Activated CD8-positive, alpha-beta memory T cell treated with anti-CD3 and anti-CD28 coated beads for 4 hours (primary cell): ENCODE measurements around the gene KIF17.

Experiments
- DNase-seq, 2 donors: peaks; one replicate each; pipeline ENCODE4 v3.0.0-alpha.2; 2020; ENCODE audit warnings: low read depth in 2 of 2

Gene KIF17

DNA sequence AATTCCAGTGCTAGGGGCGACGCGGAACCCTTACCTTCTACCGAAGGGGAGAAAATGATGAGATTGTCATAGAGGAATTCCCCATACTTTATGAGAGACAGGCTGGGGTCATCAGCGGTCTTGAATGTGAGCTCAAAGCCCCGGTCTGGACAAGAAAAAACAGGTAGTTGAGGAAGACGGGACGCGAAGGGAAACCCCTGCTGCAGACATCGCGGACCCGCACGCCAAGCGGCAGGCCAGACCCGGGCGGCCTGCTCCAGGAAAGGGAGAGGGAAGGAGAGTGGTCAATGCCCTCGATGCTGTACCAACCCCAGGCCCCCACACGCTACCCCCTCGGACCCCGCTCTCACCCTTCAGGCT is 57.0 kb downstream of the KIF17 start:
- no peak for DNase-seq

DNA sequence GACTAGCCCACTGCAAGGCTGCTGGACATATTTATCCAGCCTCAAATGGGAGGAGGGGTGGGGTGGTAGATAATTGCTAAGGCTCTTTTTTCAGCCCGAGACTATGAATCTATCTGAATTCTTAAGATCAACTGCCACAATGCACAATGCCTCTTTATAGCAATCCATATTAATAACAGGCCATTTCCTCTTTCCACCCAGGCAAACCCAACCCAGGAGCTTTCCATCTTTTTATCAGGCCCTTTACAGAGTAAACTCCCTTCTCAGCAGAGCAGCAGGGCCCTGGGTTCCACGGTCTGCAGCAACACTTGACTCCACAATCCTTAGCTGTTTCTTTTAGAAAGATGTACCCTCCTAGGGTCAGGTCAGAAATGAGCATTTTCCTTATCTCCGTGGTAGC is 57.4 kb downstream of the KIF17 start:
- no peak for DNase-seq

DNA sequence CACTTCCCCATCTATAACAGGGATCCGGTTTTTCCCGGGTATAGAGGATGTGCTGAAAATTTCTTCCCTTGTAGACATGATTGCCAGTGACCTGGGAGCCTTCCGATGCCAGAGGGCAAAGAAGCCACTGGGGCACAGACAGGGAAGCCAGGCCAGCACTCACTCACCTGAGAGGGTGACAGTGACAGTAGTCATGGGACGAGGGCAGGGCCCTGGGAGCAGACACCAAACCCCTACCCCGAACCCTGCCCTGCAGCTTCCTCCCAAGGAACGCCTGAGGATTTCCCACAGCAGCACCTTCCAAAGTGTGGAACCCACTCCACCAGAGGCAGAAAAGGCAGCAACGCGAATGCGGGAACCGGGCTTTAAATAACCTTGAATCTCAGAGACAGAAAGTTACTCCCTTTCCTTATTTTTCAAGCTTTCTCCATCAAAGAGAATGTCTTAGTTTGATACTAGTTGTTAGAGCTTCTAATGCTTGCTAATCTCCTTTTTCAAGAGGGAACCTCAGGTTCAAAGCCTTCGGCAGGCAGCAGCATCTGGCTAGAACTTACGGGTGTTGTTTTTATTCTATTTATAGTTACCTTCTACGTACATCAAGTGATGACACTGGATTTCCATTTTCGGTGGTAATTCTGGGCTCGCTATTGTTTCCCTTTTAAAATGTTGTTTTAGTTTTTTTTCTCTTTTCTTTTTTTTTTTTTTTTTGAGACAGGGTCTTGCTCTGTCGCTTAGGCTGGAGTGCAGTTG is 59.5 kb downstream of the KIF17 start:
- DNase-seq, result no peak

DNA sequence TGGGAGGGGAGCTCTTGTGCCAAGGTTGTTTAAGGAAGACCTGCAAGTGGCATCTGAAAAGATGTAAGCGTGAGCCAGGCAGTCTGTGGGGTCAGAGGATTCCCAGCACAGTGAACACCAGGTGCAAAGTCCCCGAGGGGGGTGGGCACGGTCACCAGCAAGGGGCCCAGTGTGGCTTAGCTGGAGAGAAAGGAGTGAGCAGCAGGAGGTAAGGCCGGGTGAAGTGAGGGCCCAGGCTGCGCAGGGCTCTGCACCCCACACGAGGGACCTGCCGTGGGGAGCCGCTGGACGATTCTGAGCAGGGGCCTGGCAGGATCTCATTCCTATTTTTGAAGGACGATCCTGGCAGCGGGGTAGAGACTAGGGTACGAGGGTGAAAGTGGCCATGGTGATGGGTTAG is 60.8 kb downstream of the KIF17 start:
- no peak for DNase-seq

DNA sequence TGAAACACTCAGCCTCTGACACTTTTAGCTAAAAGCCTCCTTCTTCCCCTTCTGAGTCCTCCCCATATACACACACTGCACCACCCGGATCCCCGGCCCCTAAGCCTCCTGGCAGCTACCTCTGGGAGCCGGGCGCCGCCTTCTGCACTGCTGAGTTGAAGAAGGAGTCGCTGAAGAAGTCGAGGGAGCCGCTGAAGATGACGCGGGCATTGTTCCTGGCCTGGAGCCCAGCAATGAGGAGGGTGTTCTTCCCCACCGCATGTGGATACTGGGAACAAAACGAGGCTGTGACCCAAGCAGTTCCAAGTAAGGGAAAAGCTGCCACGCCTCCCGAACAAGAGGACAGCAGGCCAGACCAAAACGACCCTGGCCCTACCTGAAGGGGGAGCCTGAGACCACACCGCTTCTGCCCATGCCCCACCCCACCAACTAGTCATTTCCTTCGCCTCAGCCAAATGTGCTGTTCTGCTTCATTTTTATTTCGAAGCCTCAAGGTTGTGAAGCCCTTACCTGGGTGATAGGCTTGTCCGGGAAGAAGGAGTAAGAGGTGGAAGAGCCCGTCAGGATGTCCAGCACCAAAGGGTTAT is 63.6 kb downstream of the KIF17 start:
- no peak for DNase-seq

DNA sequence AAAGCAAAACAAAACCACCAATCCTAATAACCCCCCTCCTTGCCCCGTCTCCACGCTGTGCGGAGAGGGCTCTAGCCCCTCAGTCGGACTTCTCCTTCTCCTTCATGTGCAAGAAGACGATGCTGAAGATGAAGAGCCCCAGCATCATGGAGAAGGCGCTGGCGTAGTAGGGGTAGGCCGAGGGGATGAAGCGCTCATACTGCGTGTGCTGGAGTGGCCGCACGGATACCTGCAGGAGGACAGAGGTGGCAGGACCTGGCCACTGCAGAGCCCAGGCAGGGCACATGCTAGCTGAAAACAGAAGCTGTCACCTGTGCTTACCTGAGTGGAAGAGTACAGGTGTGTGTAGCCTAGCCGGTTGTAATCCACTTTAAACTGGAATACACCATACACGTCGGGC is 65.5 kb downstream of the KIF17 start:
- DNase-seq, result no peak

DNA sequence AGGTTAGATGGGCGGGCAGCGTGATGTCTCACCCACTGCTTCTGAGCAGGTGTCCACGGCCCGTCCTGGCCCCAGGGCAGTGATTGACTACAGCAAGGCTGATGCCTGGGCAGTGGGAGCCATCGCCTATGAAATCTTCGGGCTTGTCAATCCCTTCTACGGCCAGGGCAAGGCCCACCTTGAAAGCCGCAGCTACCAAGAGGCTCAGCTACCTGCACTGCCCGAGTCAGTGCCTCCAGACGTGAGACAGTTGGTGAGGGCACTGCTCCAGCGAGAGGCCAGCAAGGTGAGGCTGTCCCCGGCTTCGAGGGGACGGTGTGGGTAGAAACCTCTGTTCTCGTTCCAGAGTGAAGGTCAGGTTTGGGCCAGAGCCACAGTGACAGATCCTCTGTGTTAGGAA is 68.9 kb downstream of the KIF17 start:
- no peak for DNase-seq

DNA sequence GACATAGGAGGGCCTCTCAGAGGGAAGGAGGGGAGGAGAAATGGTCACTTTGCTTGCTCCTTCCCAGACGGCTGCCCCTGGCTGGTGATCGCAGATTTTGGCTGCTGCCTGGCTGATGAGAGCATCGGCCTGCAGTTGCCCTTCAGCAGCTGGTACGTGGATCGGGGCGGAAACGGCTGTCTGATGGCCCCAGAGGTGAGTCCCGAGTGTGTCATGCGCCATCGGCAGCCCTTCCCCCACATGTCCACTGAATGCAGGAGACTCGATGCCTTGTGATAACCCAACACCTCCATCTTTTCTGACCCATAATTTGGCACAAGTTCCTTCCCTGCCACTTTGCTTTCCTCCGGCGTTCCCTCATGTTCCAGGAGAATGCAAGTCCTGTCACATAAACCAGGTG is 69.4 kb downstream of the KIF17 start:
- DNase-seq, result no peak

DNA sequence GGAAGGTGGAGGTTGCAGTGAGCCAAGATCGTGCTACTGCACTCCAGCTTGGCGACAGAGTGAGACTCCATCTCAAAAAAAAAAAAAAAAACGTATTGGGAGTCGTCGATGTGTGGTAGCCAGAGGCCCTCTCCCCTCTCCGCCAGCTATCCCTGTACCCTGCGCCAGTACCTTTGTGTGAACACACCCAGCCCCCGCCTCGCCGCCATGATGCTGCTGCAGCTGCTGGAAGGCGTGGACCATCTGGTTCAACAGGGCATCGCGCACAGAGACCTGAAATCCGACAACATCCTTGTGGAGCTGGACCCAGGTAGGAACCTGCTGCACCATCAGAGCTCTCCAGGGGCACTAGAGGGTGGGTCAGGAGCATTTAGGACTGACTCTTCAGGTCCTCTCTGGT is 72.4 kb downstream of the KIF17 start:
- no peak for DNase-seq

DNA sequence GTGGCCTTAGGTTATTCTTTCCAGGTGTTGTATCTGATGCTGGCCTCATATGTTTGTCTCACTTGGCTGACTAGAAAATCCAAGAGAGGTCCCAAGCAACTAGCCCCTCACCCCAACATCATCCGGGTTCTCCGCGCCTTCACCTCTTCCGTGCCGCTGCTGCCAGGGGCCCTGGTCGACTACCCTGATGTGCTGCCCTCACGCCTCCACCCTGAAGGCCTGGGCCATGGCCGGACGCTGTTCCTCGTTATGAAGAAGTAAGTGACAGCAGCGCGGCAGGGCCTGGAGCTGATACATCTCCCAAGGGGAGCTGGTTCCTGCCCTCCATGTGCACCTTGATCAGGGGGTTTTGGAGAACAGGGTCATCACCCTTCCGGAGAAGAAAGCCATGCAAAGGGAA is 73.4 kb downstream of the KIF17 start:
- DNase-seq, result no peak

DNA sequence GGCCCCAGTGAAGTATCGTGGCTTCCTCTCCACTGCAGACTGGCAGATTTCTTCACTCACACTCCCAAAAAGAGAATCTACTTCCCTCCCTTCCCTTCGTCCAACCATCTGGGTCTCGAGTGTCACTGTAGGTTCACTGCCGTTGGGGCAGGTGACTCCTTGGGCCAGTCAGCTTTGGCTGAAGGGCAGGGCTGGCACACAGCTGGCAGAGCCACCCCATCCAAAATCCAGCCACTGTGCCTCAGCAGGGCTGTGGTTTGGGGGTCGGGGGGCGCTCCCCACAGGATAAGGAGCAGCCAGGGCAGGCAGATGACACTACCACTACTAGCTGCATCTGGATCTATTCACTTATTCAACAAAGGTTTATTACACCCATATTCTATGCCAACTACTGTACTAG is 74.7 kb downstream of the KIF17 start:
- no peak for DNase-seq

DNA sequence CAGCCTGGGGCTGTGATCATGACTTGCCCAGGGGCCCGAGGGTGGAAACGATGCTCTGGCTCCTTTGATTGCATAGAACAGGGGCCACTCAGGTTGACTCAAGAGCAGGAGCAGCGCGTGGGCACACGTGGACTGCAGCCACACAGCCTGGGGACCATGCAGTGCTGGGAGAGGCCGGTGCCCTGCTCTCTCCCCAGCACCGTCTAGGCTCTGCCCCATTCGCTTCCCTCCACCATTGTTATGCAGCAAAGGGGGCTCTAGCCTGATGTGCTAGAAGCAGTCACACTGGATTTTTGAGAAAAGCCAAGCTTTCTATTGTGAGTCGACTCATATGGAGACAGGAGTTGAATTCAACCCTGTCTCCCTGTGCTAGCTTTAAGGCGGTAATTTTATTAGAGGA is 75.8 kb downstream of the KIF17 start:
- no peak for DNase-seq

DNA sequence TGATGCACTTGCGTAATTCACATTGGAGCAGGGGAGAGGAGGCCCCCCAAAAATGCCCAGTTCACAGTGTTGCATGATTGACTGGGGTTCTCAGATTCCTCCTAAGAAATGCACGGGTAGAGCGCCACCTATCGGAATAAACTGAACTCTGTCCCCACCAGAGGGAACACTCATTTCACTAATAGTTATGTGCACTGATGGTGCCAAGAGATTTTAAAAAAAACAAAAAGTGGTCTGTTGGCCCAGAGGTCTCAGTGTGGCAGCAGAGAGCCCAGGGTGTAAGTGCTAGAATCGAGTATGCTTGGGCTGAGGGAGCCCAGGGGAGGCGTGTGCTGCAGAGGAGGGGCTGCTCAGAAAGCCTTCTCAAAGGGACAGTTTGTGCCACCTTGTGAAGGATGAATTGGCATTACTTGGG is 77.6 kb downstream of the KIF17 start:
- DNase-seq, result peak; percentile 15 to 28

DNA sequence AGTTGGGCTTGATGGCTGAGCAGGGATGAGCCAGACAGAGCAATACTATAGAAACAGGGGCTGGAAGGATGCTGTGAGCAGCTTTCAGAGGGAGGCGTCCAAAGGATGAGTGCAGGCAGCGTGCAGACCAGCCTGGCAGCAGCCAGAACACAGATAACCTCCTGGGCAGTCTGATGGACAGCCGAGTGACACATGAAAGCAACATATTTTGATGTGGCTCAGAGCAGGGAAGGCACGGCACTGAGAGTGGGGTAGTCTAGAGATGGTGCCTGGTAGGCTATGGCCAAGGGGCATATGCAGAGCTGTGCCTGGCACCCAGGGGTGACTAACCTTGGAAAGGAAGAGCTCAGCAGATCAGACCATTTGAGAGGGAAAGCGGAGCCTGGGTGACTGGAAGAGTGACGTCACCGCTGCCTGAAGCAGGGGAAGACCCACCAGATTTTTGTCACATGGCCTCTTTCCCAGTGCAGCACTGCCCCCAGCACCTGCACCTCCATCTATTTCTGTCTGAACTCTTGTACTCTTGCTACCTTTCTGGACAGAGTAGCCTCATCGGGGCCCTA is 80.9 kb downstream of the KIF17 start:
- DNase-seq, result no peak

DNA sequence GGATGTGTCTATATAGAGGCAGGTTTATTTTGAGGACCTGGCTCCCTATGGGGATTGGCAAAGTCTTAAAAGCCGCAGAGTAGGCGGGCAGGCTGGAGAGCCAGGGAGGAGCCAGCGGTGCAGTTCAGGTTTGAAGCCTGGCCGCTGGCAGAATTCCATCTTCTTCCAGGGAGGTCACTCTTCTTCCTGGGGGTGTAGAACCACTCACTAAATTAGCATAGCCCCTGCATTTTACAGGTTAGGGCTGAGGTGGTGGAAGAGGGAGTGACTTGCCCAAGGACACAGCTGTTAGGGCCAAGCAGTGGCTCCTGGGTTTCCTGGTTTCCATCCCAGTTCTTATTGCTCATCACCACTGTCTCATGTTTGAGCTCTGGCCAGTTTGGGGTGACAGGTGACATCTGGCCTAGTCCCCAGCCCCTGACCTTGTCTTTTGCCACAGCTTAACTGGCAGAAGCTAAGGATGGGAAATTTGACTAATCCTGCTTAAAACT is 83.2 kb downstream of the KIF17 start:
- no peak for DNase-seq

DNA sequence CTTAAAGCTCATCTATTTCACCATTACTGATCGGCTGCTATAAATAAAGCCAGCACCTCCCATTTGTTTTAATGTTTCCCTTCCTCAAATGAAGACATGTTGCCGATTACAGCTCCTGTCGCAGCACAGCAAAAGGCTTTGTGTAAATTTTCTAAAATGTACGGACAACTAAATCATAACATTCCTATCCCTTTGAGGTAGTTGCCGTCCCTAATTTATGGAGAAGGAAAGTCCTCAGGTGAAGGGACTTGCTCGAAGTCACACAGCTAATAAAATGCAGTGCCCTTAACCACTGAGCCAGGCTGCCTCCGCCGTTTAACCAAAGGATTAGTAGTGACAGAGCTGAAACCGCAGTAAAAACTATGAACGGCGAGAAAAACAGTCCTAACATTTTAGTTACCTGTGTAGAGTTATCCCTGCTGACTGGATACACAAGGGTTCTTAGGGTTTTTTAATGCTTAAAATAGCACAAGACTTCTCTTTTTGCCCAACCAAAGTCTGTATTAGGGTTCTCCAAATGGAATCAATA is 83.7 kb downstream of the KIF17 start:
- no peak for DNase-seq

DNA sequence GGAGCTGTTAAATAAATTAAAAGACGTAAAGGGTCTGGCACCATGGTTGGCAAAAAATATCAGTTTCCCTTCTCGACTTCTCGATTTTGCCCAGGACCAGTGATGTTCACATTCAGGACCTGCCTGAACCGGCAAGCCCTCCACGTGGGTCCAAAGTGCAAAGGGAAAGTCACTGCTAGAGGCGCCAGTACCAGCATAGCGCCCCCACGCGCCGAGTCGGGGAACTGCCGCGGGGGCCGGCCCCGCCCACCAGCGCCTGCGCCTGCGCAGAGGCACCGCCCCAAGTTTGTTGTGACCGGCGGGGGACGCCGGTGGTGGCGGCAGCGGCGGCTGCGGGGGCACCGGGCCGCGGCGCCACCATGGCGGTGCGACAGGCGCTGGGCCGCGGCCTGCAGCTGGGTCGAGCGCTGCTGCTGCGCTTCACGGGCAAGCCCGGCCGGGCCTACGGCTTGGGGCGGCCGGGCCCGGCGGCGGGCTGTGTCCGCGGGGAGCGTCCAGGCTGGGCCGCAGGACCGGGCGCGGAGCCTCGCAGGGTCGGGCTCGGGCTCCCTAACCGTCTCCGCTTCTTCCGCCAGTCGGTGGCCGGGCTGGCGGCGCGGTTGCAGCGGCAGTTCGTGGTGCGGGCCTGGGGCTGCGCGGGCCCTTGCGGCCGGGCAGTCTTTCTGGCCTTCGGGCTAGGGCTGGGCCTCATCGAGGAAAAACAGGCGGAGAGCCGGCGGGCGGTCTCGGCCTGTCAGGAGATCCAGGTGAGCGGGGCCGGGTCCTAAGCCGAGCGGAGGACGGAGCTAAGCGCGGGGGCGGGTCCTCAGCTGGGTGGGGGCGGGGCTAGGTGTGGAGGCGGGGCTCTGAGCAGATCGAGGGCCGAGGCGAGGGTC is 84.4 kb downstream of the KIF17 start, which contains the start of gene PINK1:
TSS of gene PINK1 (plus strand) at position 269 of the 875 bp plus-strand sequence. CDS start at position 360, 91 bp downstream.
- DNase-seq, result peak; percentile 64 to 70

DNA sequence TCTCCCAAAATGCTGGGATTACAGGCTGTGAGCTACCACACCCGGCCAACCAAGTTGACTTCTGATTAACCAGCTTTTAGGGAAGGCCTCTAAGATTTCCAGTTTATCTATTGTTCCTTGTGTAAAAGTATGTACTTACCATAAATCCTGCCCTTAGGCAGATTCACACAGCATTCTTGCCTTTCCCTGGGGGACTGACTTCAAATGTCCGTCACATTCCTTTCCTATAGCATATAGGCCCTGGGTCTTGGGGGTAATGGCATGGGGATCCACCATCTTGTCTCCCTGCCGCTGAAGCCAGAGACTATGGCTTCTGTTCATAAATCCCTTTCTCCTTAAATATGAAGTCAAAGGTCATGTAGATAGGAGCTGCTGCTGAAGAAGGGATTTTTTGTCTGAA is 85.4 kb downstream of the KIF17 start:
- DNase-seq, result no peak

DNA sequence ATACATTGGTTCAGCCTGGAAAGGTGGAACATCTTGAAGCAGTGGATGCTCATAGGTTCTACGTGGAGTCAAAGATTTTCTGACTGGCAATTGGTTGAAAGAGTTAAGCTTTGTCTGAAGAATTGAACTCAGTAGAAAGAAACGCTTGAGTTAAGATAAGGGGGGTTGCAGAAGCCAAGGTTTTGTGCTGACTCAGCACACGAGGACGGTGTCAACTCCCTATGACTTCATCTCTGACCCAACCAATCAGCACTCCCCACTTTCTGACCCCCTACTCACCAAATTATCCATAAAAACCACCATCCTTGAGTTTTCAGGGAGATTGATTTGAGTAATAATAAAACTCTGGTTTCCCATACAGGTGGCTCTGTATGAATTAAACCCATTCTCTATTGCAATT is 87.1 kb downstream of the KIF17 start:
- no peak for DNase-seq

DNA sequence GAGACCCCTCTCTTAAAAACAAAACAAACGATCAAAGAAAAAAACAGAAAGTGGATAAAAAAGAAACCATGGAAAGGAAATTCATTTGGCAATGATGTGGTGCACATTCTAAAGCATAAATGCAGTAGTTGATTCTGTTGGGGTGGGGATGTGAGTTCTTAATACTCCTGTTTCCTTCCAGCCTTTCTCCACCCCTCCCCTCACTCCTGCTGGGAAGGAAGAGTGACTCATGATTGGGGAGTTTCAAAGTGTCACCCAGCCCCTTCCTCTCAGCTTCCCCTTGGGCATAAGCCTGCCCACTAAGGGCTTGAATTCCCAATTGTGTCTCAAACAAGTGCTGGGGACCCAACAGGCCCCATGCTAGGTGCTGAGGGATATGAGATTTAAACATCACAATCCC is 91.3 kb downstream of the KIF17 start:
- no peak for DNase-seq

DNA sequence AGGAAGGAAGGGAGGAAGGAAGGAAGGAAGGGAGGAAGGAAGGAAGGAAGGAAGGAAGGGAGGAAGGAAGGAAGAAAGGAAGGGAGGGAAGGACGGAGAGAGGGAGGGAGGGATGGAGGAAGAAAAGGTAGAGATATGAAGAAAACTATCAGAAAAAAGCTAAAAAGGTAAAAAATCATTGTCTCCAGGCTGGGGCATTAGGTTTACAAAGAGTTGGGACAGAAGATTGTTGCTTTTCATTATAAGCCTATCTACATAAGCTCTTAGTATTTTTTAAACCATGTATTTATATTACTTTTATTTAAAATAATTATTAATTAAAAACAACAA is 91.7 kb downstream of the KIF17 start:
- no peak for DNase-seq
